IMR-90 (cell line): Measurements from ENCODE around the gene RIMKLA. TPM values are rescaled to one million over a fixed set of nuclear protein-coding genes. Genes with fewer than 3 reads are reported as not detected.

ENCODE experiments used
- ATAC-seq: fragments of 200-7000 bp; cut with Tn5 transposase; 2 replicates; pipeline ENCODE4 v1.9.1; 2020; ENCODE audit warnings: low read depth, mild to moderate bottlenecking, moderate library complexity
- BruUV-seq: library from RNA; stranded (reverse); fragments of 400-500 nt; replicated peaks from 2 replicates; lab custom pipeline; 2021; lab: Mats Ljungman, UMichigan
- CTCF ChIA-PET: fragments of 300-600 bp; formaldehyde crosslinking; extraction: SDS; loops from one replicate; lab custom pipeline; 2021; ENCODE audit warnings: antibody characterized with exemption; lab: Yijun Ruan, JAX
- POLR2A ChIA-PET: fragments of 300-600 bp; sonication (Branson Sonifier 250); formaldehyde crosslinking; loops from one replicate; lab custom pipeline; 2022; ENCODE audit warnings: antibody characterized with exemption; ENCODE audit not compliant: unreplicated experiment; lab: Charles Lee
- DNase-seq: peaks from one replicate; pipeline ENCODE4 v3.0.0; 2013
- H2AFZ ChIP-seq: replicated peaks from 2 replicates; pipeline ENCODE3; 2013; ENCODE audit warnings: low read length, mild to moderate bottlenecking; ENCODE audit not compliant: poor library complexity
- H2AK5ac ChIP-seq: 2 replicates; pipeline ENCODE4 v1.6.1; 2013; ENCODE audit warnings: low read depth, low read length, inconsistent platforms
- H2AK9ac ChIP-seq: replicated peaks from 2 replicates; pipeline ENCODE3; 2013; ENCODE audit warnings: mild to moderate bottlenecking, low read depth, low read length, moderate library complexity; ENCODE audit not compliant: poor library complexity
- H2BK120ac ChIP-seq: 2 replicates; pipeline ENCODE4 v1.6.1; 2013; ENCODE audit warnings: low read depth, low read length, inconsistent platforms
- H2BK15ac ChIP-seq: 3 replicates; pipeline ENCODE4 v1.6.1; 2013; ENCODE audit warnings: low read depth, low read length, inconsistent platforms
- H2BK20ac ChIP-seq: 2 replicates; pipeline ENCODE4 v1.6.1; 2013; ENCODE audit warnings: low read depth, mild to moderate bottlenecking, inconsistent platforms, low read length, moderate library complexity
- H2BK5ac ChIP-seq: 2 replicates; pipeline ENCODE4 v1.6.1; 2013; ENCODE audit warnings: mild to moderate bottlenecking, low read depth, low read length, inconsistent platforms; ENCODE audit not compliant: poor library complexity, severe bottlenecking
- H3K14ac ChIP-seq: replicated peaks from 2 replicates; pipeline ENCODE4 v1.6.1; 2013; ENCODE audit warnings: low read depth, low read length, inconsistent platforms
- H3K18ac ChIP-seq: 2 replicates; pipeline ENCODE4 v1.6.1; 2013; ENCODE audit warnings: low read depth, low read length, control low read depth
- H3K23ac ChIP-seq: 2 replicates; pipeline ENCODE4 v1.6.1; 2013; ENCODE audit warnings: low read depth, low read length, inconsistent platforms
- H3K27ac ChIP-seq: 2 replicates; pipeline ENCODE4 v1.5.1; 2013; ENCODE audit warnings: mild to moderate bottlenecking, control low read depth, low read length; ENCODE audit not compliant: insufficient read depth
- H3K27me3 ChIP-seq: 2 replicates; pipeline ENCODE4 v1.6.1; 2013; ENCODE audit warnings: low read length; ENCODE audit not compliant: control insufficient read depth, insufficient read depth
- H3K36me3 ChIP-seq: 2 replicates; pipeline ENCODE4 v1.6.1; 2013; ENCODE audit warnings: low read length, mixed read lengths; ENCODE audit not compliant: control insufficient read depth, insufficient read depth
- H3K4ac ChIP-seq: 2 replicates; pipeline ENCODE4 v1.6.1; 2013; ENCODE audit warnings: low read depth, low read length, inconsistent platforms
- H3K4me1 ChIP-seq: 2 replicates; pipeline ENCODE4 v1.6.1; 2013; ENCODE audit warnings: low read length, mixed read lengths; ENCODE audit not compliant: control insufficient read depth, insufficient read depth
- H3K4me2 ChIP-seq: 2 replicates; pipeline ENCODE4 v1.6.1; 2013; ENCODE audit warnings: low read depth, mild to moderate bottlenecking, control low read depth, low read length, moderate library complexity
- H3K4me3 ChIP-seq: 2 replicates; pipeline ENCODE4 v1.5.1; 2013; ENCODE audit warnings: low read depth, mild to moderate bottlenecking, control low read depth, low read length, moderate library complexity; ENCODE audit not compliant: insufficient read depth
- H3K56ac ChIP-seq: 2 replicates; pipeline ENCODE4 v1.6.1; 2013; ENCODE audit warnings: low read length, inconsistent platforms; ENCODE audit not compliant: insufficient read depth; ENCODE audit errors: extremely low read depth
- H3K79me1 ChIP-seq, 2 experiments: 2 replicates each; pipeline ENCODE4 v1.6.1; 2013; ENCODE audit warnings: low read length in 2 of 2, inconsistent platforms in 1 of 2, low read depth in 1 of 2
- H3K9ac ChIP-seq: 2 replicates; pipeline ENCODE4 v1.6.1; 2013; ENCODE audit warnings: low read depth, low read length, control low read depth
- H3K9me1 ChIP-seq: 2 replicates; pipeline ENCODE4 v1.6.1; 2013; ENCODE audit warnings: low read length, inconsistent platforms; ENCODE audit not compliant: insufficient read depth
- H3K9me3 ChIP-seq: 2 replicates; pipeline ENCODE4 v1.6.1; 2013; ENCODE audit warnings: low read length; ENCODE audit not compliant: control insufficient read depth, insufficient read depth
- H4K20me1 ChIP-seq: 2 replicates; pipeline ENCODE4 v1.6.1; 2013; ENCODE audit warnings: low read length, inconsistent platforms; ENCODE audit not compliant: insufficient read depth
- H4K5ac ChIP-seq: 2 replicates; pipeline ENCODE4 v1.6.1; 2013; ENCODE audit warnings: mild to moderate bottlenecking, low read depth, low read length, control low read depth
- H4K8ac ChIP-seq, 2 experiments: 2 replicates each; pipeline ENCODE4 v1.6.1; 2013; ENCODE audit warnings: low read depth in 2 of 2, low read length in 2 of 2, control low read depth in 1 of 2, inconsistent platforms in 1 of 2
- H4K91ac ChIP-seq: 2 replicates; pipeline ENCODE4 v1.6.1; 2013; ENCODE audit warnings: low read depth, low read length, inconsistent platforms; ENCODE audit not compliant: insufficient read depth
- BHLHE40 ChIP-seq: fragments of 150-350 bp; IDR thresholded peaks from 2 replicates; pipeline ENCODE4 v1.6.1; 2016; ENCODE audit warnings: mild to moderate bottlenecking, low read depth, low read length
- MXI1 ChIP-seq: IDR thresholded peaks from 2 replicates; pipeline ENCODE4 v1.6.1; 2012; ENCODE audit warnings: low read depth, mild to moderate bottlenecking, low read length, moderate library complexity, borderline replicate concordance
- POLR2A ChIP-seq: IDR thresholded peaks from 2 replicates; pipeline ENCODE4 v1.6.1; 2012; ENCODE audit warnings: mild to moderate bottlenecking, low read depth, low read length
- RAD21 ChIP-seq: IDR thresholded peaks from 2 replicates; pipeline ENCODE4 v1.6.1; 2012; ENCODE audit warnings: low read length, improper control_type of control experiment
- RFX5 ChIP-seq: IDR thresholded peaks from 2 replicates; pipeline ENCODE4 v1.8.0; 2012; ENCODE audit warnings: low read depth, mild to moderate bottlenecking, low read length, moderate library complexity
- WGBS, 2 experiments: methylation state at CpG; one replicate each; pipeline versions ENCODE4 v1.1.5 to v1.1.7; 2013; ENCODE audit warnings: missing lambda C conversion rate in 2 of 2; ENCODE audit not compliant: insufficient read length in 1 of 2; ENCODE audit errors: extremely low coverage in 2 of 2; 5-methylcytosine and 5-hydroxymethylcytosine counted together
- dilution Hi-C: fragments of 300-500 bp; cut with HindIII; formaldehyde crosslinking; loops from one replicate; pipeline ENCODE4 v1.14.3; 2018; ENCODE audit warnings: low sequenced_read_pairs; ENCODE audit not compliant: unreplicated experiment
- in situ Hi-C: fragments of 300-500 bp; cut with MboI; formaldehyde crosslinking; loops from 3 replicates; pipeline ENCODE4 v1.14.3; 2019; ENCODE audit warnings: low sequenced_read_pairs, inconsistent platforms, mixed read lengths
- intact Hi-C: fragments of 100-400 bp; cut with micrococcal nuclease; formaldehyde crosslinking; loops from 2 replicates; pipeline ENCODE4 v1.10.0; 2022
- polyA plus RNA-seq, 3 experiments: library from polyadenylated mRNA; depleted of rRNA; stranded (reverse); fragments of >200 nt; gene quantifications; 2 replicates each; pipeline ENCODE4 v1.2.3, GENCODE V29; 2012; ENCODE audit warnings: low replicate concordance in 1 of 3
- total RNA-seq: library from RNA; depleted of rRNA; stranded (reverse); fragments of >200 nt; gene quantifications from 2 replicates; pipeline ENCODE4 v1.2.3, GENCODE V29; 2012
- TF ChIP-seq, protein P1 (sequence below): fragments of 150-350 bp; IDR thresholded peaks from 2 replicates; pipeline ENCODE4 v1.6.1; 2017; ENCODE audit warnings: mild to moderate bottlenecking, antibody characterized with exemption, low read length, low read depth
- TF ChIP-seq, protein P2 (sequence below): conservative IDR thresholded peaks from 2 replicates; pipeline ENCODE4 v1.5.1; 2012; ENCODE audit warnings: mild to moderate bottlenecking, low read depth, low read length, improper control_type of control experiment

Gene RIMKLA
- total and polyA plus RNA-seq, 2 of the 4 experiments (the other 2 are of a cell fraction), result not detected

GRCh38 chr1:42392255-42392654 lies 11.7 kb downstream of the RIMKLA start:
- no peak overlapping the region for H3K18ac ChIP-seq
- no CpG with 5 or more reads among the region's 2 CpGs for WGBS, 2 experiments
- H3K36me3 ChIP-seq, result no peaks in the 10 kb centered on the region
- CTCF ChIA-PET, result no interaction called here
- H4K8ac ChIP-seq, result no peak overlapping the region
- H3K23ac ChIP-seq, result no peak overlapping the region
- dilution Hi-C loops (no loop called here), in situ Hi-C loops (no loop called here), intact Hi-C loops (no loop called here)
- H2AK9ac ChIP-seq, result no peak overlapping the region
- H3K9me3 ChIP-seq, result no peaks in the 10 kb centered on the region
- no peak overlapping the region for H3K56ac ChIP-seq
- no peak overlapping the region for H2AFZ ChIP-seq
- TF ChIP-seq MXI1 (no peak), RAD21 (no peak), POLR2A (no peak), BHLHE40 (no peak), RFX5 (no peak)
- TF ChIP-seq, protein P1, sequence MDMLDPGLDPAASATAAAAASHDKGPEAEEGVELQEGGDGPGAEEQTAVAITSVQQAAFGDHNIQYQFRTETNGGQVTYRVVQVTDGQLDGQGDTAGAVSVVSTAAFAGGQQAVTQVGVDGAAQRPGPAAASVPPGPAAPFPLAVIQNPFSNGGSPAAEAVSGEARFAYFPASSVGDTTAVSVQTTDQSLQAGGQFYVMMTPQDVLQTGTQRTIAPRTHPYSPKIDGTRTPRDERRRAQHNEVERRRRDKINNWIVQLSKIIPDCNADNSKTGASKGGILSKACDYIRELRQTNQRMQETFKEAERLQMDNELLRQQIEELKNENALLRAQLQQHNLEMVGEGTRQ, result no peak
- TF ChIP-seq, protein P2, sequence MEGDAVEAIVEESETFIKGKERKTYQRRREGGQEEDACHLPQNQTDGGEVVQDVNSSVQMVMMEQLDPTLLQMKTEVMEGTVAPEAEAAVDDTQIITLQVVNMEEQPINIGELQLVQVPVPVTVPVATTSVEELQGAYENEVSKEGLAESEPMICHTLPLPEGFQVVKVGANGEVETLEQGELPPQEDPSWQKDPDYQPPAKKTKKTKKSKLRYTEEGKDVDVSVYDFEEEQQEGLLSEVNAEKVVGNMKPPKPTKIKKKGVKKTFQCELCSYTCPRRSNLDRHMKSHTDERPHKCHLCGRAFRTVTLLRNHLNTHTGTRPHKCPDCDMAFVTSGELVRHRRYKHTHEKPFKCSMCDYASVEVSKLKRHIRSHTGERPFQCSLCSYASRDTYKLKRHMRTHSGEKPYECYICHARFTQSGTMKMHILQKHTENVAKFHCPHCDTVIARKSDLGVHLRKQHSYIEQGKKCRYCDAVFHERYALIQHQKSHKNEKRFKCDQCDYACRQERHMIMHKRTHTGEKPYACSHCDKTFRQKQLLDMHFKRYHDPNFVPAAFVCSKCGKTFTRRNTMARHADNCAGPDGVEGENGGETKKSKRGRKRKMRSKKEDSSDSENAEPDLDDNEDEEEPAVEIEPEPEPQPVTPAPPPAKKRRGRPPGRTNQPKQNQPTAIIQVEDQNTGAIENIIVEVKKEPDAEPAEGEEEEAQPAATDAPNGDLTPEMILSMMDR, result no peak
- no TSS peak for BruUV-seq
- no peak overlapping the region for H3K4ac ChIP-seq
- H3K4me1 ChIP-seq, result no peaks in the 10 kb centered on the region
- H4K5ac ChIP-seq, result no peak overlapping the region
- no peak overlapping the region for H2BK120ac ChIP-seq
- H3K4me3 ChIP-seq, result no peak overlapping the region
- H3K79me1 ChIP-seq, result no peaks in the 10 kb centered on the region
- H3K9ac ChIP-seq, result no peak overlapping the region
- H2BK5ac ChIP-seq, result no peak overlapping the region
- ATAC-seq (no peak), DNase-seq (no peak)
- no peaks in the 10 kb centered on the region for H3K9me1 ChIP-seq
- H2AK5ac ChIP-seq, result no peak overlapping the region
- no peak overlapping the region for H2BK15ac ChIP-seq
- H4K20me1 ChIP-seq, result no peaks in the 10 kb centered on the region
- H3K27ac ChIP-seq, result no peak overlapping the region
- POLR2A ChIA-PET, result no interaction called here
- H3K14ac ChIP-seq, result no peak overlapping the region
- H3K27me3 ChIP-seq, result peaks cover 2% of the 10 kb centered on the region; the same call in 1 of the 2 replicates
- no peak overlapping the region for H3K4me2 ChIP-seq
- H2BK20ac ChIP-seq, result no peak overlapping the region
- no peak overlapping the region for H4K91ac ChIP-seq
